ENCODE results near the gene ZFR.

DNA sequence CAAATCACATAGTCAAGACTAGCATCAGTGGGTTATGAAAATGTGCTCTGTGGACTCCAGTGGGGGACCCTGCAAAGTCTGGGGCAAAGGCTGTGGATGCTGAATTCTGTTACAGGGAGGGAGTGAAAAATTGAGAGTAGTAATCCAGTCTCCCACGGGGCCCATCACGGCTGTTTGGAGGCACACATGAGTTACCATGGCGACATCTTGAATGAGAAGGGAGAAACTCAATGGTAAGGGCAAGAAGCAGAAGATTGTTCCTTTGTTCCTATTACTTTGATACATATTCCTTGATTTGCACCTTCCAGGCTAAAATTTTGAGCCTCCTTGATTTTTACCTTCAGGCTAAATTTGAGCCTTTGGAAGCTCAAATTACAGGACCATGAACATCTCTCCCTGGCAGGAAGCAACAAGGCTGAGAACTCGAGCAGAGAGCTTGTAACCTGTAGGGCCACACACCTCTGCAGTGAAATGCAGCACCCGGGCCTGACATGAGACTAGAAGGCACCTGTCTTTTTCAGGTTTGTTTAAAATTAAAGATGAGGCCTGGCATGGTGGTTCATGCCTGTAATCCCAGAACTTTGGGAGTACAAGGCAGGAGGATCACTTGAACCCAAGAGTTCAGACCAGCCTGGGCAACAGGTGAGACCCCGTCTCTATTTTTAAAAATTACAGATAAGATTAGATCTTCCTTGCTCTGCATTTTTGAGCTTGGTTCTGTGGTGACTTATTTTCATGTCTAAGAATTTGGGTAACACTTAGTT is 31.0 kb upstream of the ZFR start:
- TF ChIP-seq THRAP3 (IDR thresholded peaks at IDR 0.05; ENCODE audit: borderline replicate concordance) (no peak), ID3 (CRISPR knock-in tag; IDR thresholded peaks at IDR 0.05) (no peak), ID3 (tag; IDR thresholded peaks at IDR 0.05) (no peak)
